Left ventricle myocardium inferior (tissue), 1 donor: Measurements from ENCODE around the gene ASIC4. TPM values are rescaled to one million over a fixed set of nuclear protein-coding genes. Genes with fewer than 3 reads are reported as not detected.

Experiments used
- DNase-seq: peaks from one replicate; pipeline ENCODE4 v3.0.0-alpha.2; 2020
- H3K27ac ChIP-seq: fragments of 200-600 bp; replicated peaks from 2 replicates; pipeline ENCODE4 v1.8.0; 2021
- H3K27me3 ChIP-seq: fragments of 200-600 bp; 2 replicates; pipeline ENCODE4 v1.8.0; 2021; ENCODE audit warnings: low read depth
- H3K36me3 ChIP-seq: fragments of 200-600 bp; 2 replicates; pipeline ENCODE4 v1.8.0; 2021
- H3K4me1 ChIP-seq: fragments of 200-600 bp; 2 replicates; pipeline ENCODE4 v1.8.0; 2021
- H3K4me3 ChIP-seq: fragments of 200-600 bp; 2 replicates; pipeline ENCODE4 v1.8.0; 2021; ENCODE audit warnings: mild to moderate bottlenecking, moderate library complexity
- H3K9me3 ChIP-seq: fragments of 200-600 bp; replicated peaks from 2 replicates; pipeline ENCODE4 v1.8.0; 2021
- intact Hi-C: fragments of 100-400 bp; cut with micrococcal nuclease; formaldehyde crosslinking; loops from one replicate; pipeline ENCODE4 v1.11.0; 2022
- total RNA-seq: library from RNA; stranded (reverse); fragmentation: NEBNext Ultra II Directional; extraction: Animal tissue kit (Norgen Biotek cat#: 25700); gene quantifications from one replicate; pipeline ENCODE4 v1.2.1, GENCODE V29; 2021
- TF ChIP-seq, protein P1 (sequence below): fragments of 200-600 bp; IDR thresholded peaks from 2 replicates; pipeline ENCODE4 v1.8.0; 2021; ENCODE audit warnings: antibody characterized with exemption, mild to moderate bottlenecking, borderline replicate concordance
- donor health status: DM: no; HTN: yes; CAD: no; lungs with severe emphysema.

ASIC4 gene
- total RNA-seq, 1 donor from 2014 or later = not detected

DNA sequence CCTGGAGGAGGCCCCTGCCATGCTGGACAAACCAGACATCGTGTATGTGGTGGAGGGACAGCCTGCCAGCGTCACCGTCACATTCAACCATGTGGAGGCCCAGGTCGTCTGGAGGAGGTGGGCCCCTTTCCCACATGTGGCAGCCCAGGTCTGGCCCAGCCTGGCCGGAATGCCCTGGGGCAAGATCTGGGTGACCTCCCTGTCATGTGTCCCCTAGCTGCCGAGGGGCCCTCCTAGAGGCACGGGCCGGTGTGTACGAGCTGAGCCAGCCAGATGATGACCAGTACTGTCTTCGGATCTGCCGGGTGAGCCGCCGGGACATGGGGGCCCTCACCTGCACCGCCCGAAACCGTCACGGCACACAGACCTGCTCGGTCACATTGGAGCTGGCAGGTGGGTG lies 40.8 kb upstream of the ASIC4 start:
- Histone ChIP-seq H3K4me3 (no peak overlapping the region), H3K36me3 (peaks cover 9% of the 10 kb centered on the region), H3K27ac (peak overlapping the region; percentile 23), H3K27me3 (peaks cover 26% of the 10 kb centered on the region), H3K4me1 (peaks cover 61% of the 10 kb centered on the region), H3K9me3 (no peaks in the 10 kb centered on the region)
- no peak for DNase-seq
- TF ChIP-seq, protein P1, sequence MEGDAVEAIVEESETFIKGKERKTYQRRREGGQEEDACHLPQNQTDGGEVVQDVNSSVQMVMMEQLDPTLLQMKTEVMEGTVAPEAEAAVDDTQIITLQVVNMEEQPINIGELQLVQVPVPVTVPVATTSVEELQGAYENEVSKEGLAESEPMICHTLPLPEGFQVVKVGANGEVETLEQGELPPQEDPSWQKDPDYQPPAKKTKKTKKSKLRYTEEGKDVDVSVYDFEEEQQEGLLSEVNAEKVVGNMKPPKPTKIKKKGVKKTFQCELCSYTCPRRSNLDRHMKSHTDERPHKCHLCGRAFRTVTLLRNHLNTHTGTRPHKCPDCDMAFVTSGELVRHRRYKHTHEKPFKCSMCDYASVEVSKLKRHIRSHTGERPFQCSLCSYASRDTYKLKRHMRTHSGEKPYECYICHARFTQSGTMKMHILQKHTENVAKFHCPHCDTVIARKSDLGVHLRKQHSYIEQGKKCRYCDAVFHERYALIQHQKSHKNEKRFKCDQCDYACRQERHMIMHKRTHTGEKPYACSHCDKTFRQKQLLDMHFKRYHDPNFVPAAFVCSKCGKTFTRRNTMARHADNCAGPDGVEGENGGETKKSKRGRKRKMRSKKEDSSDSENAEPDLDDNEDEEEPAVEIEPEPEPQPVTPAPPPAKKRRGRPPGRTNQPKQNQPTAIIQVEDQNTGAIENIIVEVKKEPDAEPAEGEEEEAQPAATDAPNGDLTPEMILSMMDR = no peak
- intact Hi-C loops = no loop called here

DNA sequence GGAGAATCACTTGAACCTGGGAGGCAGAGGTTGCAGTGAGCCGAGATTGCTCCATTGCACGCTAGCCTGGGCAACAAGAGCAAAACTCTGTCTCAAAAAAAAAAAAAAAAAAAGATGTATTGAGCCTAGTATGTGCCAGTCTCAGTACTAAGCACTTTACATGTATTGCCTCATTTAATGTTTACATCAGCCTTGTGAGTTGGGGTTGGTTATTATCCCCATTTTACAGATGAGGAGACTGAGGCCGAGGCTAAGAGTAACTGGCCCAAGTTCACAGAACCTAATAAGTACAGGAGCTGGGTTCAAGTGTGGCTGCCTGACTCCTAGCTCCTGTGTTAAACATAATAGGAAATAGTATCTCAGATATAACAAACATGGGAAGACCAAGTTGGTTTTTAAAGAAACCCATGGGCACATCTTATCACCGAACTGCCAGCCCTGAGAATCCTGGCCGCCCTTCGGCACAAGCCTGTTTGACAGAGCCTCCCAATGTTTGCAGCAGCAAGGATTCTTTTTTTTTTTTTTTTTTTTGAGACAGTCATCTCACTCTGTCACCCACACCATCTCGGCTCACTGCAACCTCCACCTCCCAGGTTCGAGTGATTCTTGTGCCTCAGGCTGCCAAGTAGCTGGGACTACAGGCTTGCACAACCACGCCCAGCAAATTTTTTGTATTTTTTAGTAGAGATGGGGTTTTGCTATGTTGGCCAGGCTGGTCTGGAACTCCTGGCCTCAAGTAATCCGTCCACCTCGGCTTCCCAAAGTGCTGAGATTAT lies 39.8 kb upstream of the ASIC4 start:
- DNase-seq = no peak
- TF ChIP-seq, protein P1 = no peak
- Histone ChIP-seq H3K27ac (peak overlapping the region; percentile 58), H3K36me3 (peaks cover 13% of the 10 kb centered on the region), H3K9me3 (no peaks in the 10 kb centered on the region), H3K4me1 (peaks cover 51% of the 10 kb centered on the region), H3K4me3 (no peak overlapping the region), H3K27me3 (peaks cover 23% of the 10 kb centered on the region)
- intact Hi-C loops = no loop called here

DNA sequence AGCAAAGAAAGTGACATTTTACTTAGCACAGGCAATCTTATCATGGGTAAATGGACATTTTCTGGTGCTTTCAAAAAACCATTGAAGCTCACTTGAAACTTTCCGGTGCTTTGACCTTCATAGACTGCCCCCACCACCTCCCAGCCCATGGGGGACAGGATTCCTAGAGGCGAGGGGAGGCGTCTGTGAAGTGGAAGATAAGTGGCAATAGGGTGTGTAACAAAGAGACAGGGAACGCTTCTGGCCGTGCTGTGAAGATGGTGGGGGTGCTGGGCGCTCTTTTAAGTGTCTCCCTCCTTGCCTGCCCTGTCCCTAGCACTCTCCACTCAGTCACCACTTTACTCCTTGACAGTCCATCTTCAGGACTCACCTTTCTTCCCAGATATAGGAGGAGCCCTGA lies 39.0 kb upstream of the ASIC4 start:
- TF ChIP-seq, protein P1 = no peak
- DNase-seq = no peak
- Histone ChIP-seq H3K36me3 (peaks cover 19% of the 10 kb centered on the region), H3K9me3 (no peaks in the 10 kb centered on the region), H3K27ac (peak overlapping the region; percentile 58), H3K4me3 (no peak overlapping the region), H3K4me1 (peaks cover 43% of the 10 kb centered on the region), H3K27me3 (peaks cover 23% of the 10 kb centered on the region)
- intact Hi-C loops = no loop called here

DNA sequence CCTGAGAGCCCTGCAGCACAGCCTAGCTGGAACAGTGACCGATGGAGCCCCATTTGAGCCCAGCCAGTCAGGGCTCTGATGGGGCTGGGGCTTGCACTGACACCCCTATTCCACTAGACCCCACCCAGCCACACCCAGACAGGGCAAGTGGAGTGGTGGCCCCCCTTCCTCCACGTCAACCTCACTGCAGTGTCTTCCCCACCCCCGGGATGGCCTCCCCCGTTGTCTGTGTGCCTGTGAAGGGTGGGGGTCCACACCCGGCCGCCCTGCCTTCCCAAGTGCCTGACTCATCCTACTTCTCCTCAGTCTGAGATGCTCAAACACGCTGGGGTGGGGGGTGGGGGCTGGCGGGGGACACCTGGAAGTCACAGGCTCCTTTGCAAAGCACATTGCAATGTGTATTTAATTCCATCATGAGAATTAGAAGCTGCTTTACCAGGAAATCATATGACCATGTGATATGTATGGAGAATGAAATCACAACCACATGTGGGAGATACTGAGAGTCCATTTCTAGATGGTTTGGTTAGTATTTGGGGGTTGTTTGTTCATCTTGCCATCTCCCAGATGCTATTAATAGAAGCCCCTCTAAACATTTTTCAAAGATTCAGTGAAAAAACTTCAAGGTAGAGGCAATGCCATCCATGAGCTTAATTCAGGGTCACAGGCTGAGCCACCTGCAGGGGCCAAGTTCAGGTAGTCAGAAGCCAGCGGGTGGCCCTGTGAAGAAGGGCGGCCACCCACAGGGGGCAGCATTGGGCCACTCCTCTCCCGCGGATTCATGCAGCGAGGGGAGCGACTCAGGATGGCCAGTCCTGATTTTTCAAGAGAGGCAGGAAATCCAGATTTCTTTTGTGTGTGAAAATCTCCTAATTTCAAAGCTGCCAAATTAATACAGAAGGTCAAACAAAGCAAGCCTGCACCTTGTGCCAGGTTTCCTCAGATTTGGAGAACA lies 38.3 kb upstream of the ASIC4 start:
- peaks cover 23% of the 10 kb centered on the region for H3K27me3 ChIP-seq
- no peak overlapping the region for H3K4me3 ChIP-seq
- H3K36me3 ChIP-seq = peaks cover 26% of the 10 kb centered on the region
- intact Hi-C loops = no loop called here
- peaks cover 39% of the 10 kb centered on the region for H3K4me1 ChIP-seq
- H3K9me3 ChIP-seq = no peaks in the 10 kb centered on the region
- peak; percentile 62 for DNase-seq
- H3K27ac ChIP-seq = peak overlapping the region; percentile 58
- TF ChIP-seq, protein P1 = peak; percentile 88

DNA sequence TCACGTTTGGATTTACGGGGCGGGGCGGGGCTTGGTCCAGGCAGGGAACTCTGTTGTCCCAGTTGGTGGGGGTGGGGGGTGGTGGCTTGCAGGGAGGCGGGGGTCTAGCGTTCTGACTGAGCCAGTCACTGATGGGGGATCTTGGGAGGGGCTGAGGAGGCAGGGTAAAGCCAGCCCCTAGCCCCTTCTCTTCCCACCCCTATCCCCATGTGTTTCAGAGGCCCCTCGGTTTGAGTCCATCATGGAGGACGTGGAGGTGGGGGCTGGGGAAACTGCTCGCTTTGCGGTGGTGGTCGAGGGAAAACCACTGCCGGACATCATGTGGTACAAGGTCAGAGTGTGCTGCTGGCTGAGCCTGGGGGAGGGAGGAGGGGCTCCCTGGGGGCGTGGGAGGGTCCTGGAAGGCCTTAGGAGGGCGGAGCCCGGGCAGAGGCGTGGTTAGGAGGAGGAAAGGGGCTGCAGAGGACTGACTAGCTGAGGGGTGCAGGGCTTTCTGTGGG lies 37.6 kb upstream of the ASIC4 start:
- intact Hi-C loops = no loop called here

More for the DNA sequence above, 37.6 kb upstream of the ASIC4 start:
- TF ChIP-seq, protein P1 = no peak
- no peaks in the 10 kb centered on the region for H3K9me3 ChIP-seq
- H3K4me1 ChIP-seq = peaks cover 39% of the 10 kb centered on the region
- DNase-seq = peak; percentile 14
- no peak overlapping the region for H3K4me3 ChIP-seq
- H3K27ac ChIP-seq = peak overlapping the region; percentile 38
- peaks cover 26% of the 10 kb centered on the region for H3K27me3 ChIP-seq
- peaks cover 32% of the 10 kb centered on the region for H3K36me3 ChIP-seq
